Thoracic aorta (tissue), 2 donors: ENCODE measurements around the gene MRPS12. TPM values are rescaled to one million over a fixed set of nuclear protein-coding genes. Genes with fewer than 3 reads are reported as not detected.

Experiments
- ATAC-seq: fragments of 150-250 bp; one replicate; pipeline ENCODE4 v1.8.0; 2017; ENCODE audit warnings: low read depth; ENCODE audit not compliant: insufficient number of reproducible peaks, low FRiP score
- DNase-seq: peaks from one replicate; pipeline ENCODE4 v3.0.0-alpha.2; 2020; ENCODE audit warnings: low spot score
- H3K27ac ChIP-seq, 2 donors: fragments of 200-600 bp; sonication (generic); 1 replicate in 1 of 2; 2 replicates in 1 of 2; pipeline ENCODE4 v1.5.1; 2016; ENCODE audit warnings: mild to moderate bottlenecking in 2 of 2, moderate library complexity in 2 of 2
- H3K27me3 ChIP-seq: fragments of 200-600 bp; sonication (generic); replicated peaks from 2 replicates; pipeline ENCODE4 v1.6.0; 2016; ENCODE audit warnings: mild to moderate bottlenecking; ENCODE audit not compliant: insufficient read depth
- H3K36me3 ChIP-seq: fragments of 200-600 bp; sonication (generic); one replicate; pipeline ENCODE4 v1.5.1; 2016
- H3K4me1 ChIP-seq, 2 donors: fragments of 200-600 bp; sonication (generic); 1 replicate in 1 of 2; 2 replicates in 1 of 2; pipeline versions ENCODE4 v1.5.1 to v1.6.0; 2016; ENCODE audit warnings: low read depth in 2 of 2, mild to moderate bottlenecking in 1 of 2; ENCODE audit not compliant: control insufficient read depth in 1 of 2
- H3K4me3 ChIP-seq: fragments of 200-600 bp; sonication (generic); 2 replicates; pipeline ENCODE4 v1.5.1; 2016; ENCODE audit warnings: mild to moderate bottlenecking
- H3K9me3 ChIP-seq: fragments of 200-600 bp; sonication (generic); 2 replicates; pipeline ENCODE4 v1.5.1; 2016
- CTCF ChIP-seq: fragments of 200-600 bp; sonication (generic); IDR thresholded peaks from one replicate; pipeline ENCODE4 v1.5.1; 2019; ENCODE audit warnings: antibody characterized with exemption
- total RNA-seq, 2 donors: library from RNA; depleted of rRNA; stranded (reverse); fragments of >200 nt; gene quantifications; one replicate each; pipeline versions ENCODE4 v1.1.0 to v1.2.3, GENCODE V29; 2016

Gene MRPS12
- total RNA-seq, 2 donors from 2014 or later: 24.2 to 32.5 TPM

- no peaks in the 10 kb centered on the region for H3K4me1 ChIP-seq
- TF ChIP-seq CTCF: no peak
- peaks cover 24% of the 10 kb centered on the region for H3K36me3 ChIP-seq
- H3K27ac ChIP-seq: no peak overlapping the region
- DNase-seq (no peak), ATAC-seq (no peak)
- H3K27me3 ChIP-seq: no peaks in the 10 kb centered on the region
- no peaks in the 10 kb centered on the region for H3K9me3 ChIP-seq
- H3K4me3 ChIP-seq: no peak overlapping the region
Measured at GRCh38 chr19:38890686-38891085, 40.1 kb upstream of the MRPS12 start.

GRCh38 chr19:38891771-38892170 is 39.0 kb upstream of the MRPS12 start:
- no peak for DNase-seq
- Histone ChIP-seq H3K4me1 (no peaks in the 10 kb centered on the region), H3K27me3 (no peaks in the 10 kb centered on the region), H3K9me3 (no peaks in the 10 kb centered on the region), H3K36me3 (peaks cover 24% of the 10 kb centered on the region), H3K4me3 (no peak overlapping the region), H3K27ac (no peak overlapping the region)
- no peak for TF ChIP-seq CTCF
- ATAC-seq: no peak

GRCh38 chr19:38892841-38893240 is 37.9 kb upstream of the MRPS12 start:
- H3K27ac ChIP-seq: no peak overlapping the region
- H3K36me3 ChIP-seq: peaks cover 24% of the 10 kb centered on the region
- H3K4me1 ChIP-seq: peaks cover 1 to 6% of the 10 kb centered on the region in 2 donors
- DNase-seq (no peak), ATAC-seq (no peak)
- no peaks in the 10 kb centered on the region for H3K9me3 ChIP-seq
- no peak for TF ChIP-seq CTCF
- H3K27me3 ChIP-seq: no peaks in the 10 kb centered on the region
- H3K4me3 ChIP-seq: no peak overlapping the region

- peaks cover 6 to 11% of the 10 kb centered on the region in 2 donors for H3K4me1 ChIP-seq
- no peak overlapping the region for H3K27ac ChIP-seq
- DNase-seq (no peak), ATAC-seq (no peak)
- no peaks in the 10 kb centered on the region for H3K27me3 ChIP-seq
- H3K36me3 ChIP-seq: peaks cover 20% of the 10 kb centered on the region
- H3K9me3 ChIP-seq: no peaks in the 10 kb centered on the region
- no peak overlapping the region for H3K4me3 ChIP-seq
- TF ChIP-seq CTCF: no peak
Measured at GRCh38 chr19:38893341-38893771, 37.4 kb upstream of the MRPS12 start.

- no peak overlapping the region for H3K27ac ChIP-seq
Measured at GRCh38 chr19:38894968-38895367, 35.8 kb upstream of the MRPS12 start.

More at GRCh38 chr19:38894968-38895367, 35.8 kb upstream of the MRPS12 start:
- ATAC-seq: no peak
- DNase-seq: no peak
- no peak overlapping the region for H3K4me3 ChIP-seq
- no peaks in the 10 kb centered on the region for H3K27me3 ChIP-seq
- H3K9me3 ChIP-seq: no peaks in the 10 kb centered on the region
- H3K36me3 ChIP-seq: peaks cover 4% of the 10 kb centered on the region
- no peak for TF ChIP-seq CTCF
- H3K4me1 ChIP-seq: peaks cover 8 to 16% of the 10 kb centered on the region in 2 donors
